WTC11 (cell line): ENCODE results near the gene RIMBP2. TPM values are rescaled to one million over a fixed set of nuclear protein-coding genes. Genes with fewer than 3 reads are reported as not detected.

Source experiments
- ATAC-seq: fragments of 200-7000 bp; cut with Tn5 transposase; 2 replicates; pipeline ENCODE4 v1.10.0; 2021; ENCODE audit warnings: mild to moderate bottlenecking, moderate library complexity
- CTCF ChIA-PET: fragments of 300-600 bp; sonication (Branson Sonifier 250); formaldehyde crosslinking; loops from one replicate; lab custom pipeline; 2021; ENCODE audit warnings: antibody characterized with exemption; lab: Charles Lee
- POLR2A ChIA-PET: fragments of 350-600 bp; sonication (Branson Sonifier 250); formaldehyde crosslinking; loops from one replicate; lab custom pipeline; 2021; ENCODE audit warnings: antibody characterized with exemption; lab: Charles Lee
- DNase-seq: peaks from one replicate; pipeline ENCODE4 v3.0.0; 2021; ENCODE audit warnings: low spot score
- H3K27ac Mint-ChIP-seq: 2 replicates; pipeline ENCODE4 v1.8.0; 2021; ENCODE audit warnings: mixed read lengths
- H3K27me3 Mint-ChIP-seq: 2 replicates; pipeline ENCODE4 v1.8.0; 2021; ENCODE audit warnings: low read depth, mild to moderate bottlenecking, moderate library complexity, mixed read lengths
- H3K36me3 Mint-ChIP-seq: 2 replicates; pipeline ENCODE4 v1.8.0; 2021; ENCODE audit warnings: mixed read lengths
- H3K4me1 Mint-ChIP-seq: 2 replicates; pipeline ENCODE4 v1.8.0; 2022; ENCODE audit warnings: mixed read lengths
- H3K4me3 Mint-ChIP-seq: 2 replicates; pipeline ENCODE4 v1.8.0; 2021; ENCODE audit warnings: mild to moderate bottlenecking, moderate library complexity, mixed read lengths
- H3K9me3 Mint-ChIP-seq: 2 replicates; pipeline ENCODE4 v1.8.0; 2021; ENCODE audit warnings: mixed read lengths
- ATF6 ChIP-seq: sonication (generic); formaldehyde crosslinking; IDR thresholded peaks from 2 replicates; pipeline ENCODE4 v1.8.1; 2023; ENCODE audit warnings: mild to moderate bottlenecking, missing genetic modification reagents
- CREB1 ChIP-seq: sonication (generic); formaldehyde crosslinking; IDR thresholded peaks from 2 replicates; pipeline ENCODE4 v1.8.0; 2023; ENCODE audit warnings: mild to moderate bottlenecking, missing genetic modification reagents
- CREM ChIP-seq: sonication (generic); formaldehyde crosslinking; IDR thresholded peaks from 2 replicates; pipeline ENCODE4 v1.8.1; 2022; ENCODE audit warnings: mild to moderate bottlenecking, missing genetic modification reagents, moderate library complexity
- ELF4 ChIP-seq: sonication (generic); formaldehyde crosslinking; IDR thresholded peaks from 2 replicates; pipeline ENCODE4 v1.8.1; 2022; ENCODE audit warnings: low read depth, mild to moderate bottlenecking, moderate library complexity, missing genetic modification reagents
- EMX1 ChIP-seq: fragments of 250-450 bp; sonication (Bioruptor Pico); IDR thresholded peaks from 2 replicates; pipeline ENCODE4 v1.8.0; 2021; ENCODE audit warnings: mild to moderate bottlenecking
- FOXP4 ChIP-seq: sonication (generic); formaldehyde crosslinking; IDR thresholded peaks from 2 replicates; pipeline ENCODE4 v1.8.0; 2022; ENCODE audit warnings: mild to moderate bottlenecking, missing genetic modification reagents
- HMGXB4 ChIP-seq: sonication (generic); formaldehyde crosslinking; IDR thresholded peaks from 2 replicates; pipeline ENCODE4 v1.8.1; 2023; ENCODE audit warnings: mild to moderate bottlenecking, moderate library complexity, missing genetic modification reagents
- IRF1 ChIP-seq: sonication (generic); formaldehyde crosslinking; IDR thresholded peaks from 2 replicates; pipeline ENCODE4 v1.8.0; 2023; ENCODE audit warnings: missing genetic modification reagents
- IRF2 ChIP-seq: sonication (generic); formaldehyde crosslinking; IDR thresholded peaks from 2 replicates; pipeline ENCODE4 v1.8.0; 2022; ENCODE audit warnings: low read depth, missing genetic modification reagents, borderline replicate concordance
- MAX ChIP-seq: sonication (generic); formaldehyde crosslinking; IDR thresholded peaks from 2 replicates; pipeline ENCODE4 v1.8.0; 2022; ENCODE audit warnings: mild to moderate bottlenecking, missing genetic modification reagents
- NFATC4 ChIP-seq: fragments of 250-450 bp; sonication (Bioruptor Pico); IDR thresholded peaks from 2 replicates; pipeline ENCODE4 v1.9.0; 2021; ENCODE audit warnings: mild to moderate bottlenecking
- NFE2L1 ChIP-seq: sonication (generic); formaldehyde crosslinking; IDR thresholded peaks from 2 replicates; pipeline ENCODE4 v1.8.1; 2023; ENCODE audit warnings: missing genetic modification reagents
- NFYB ChIP-seq: sonication (generic); formaldehyde crosslinking; conservative IDR thresholded peaks from 2 replicates; pipeline ENCODE4 v1.8.0; 2022; ENCODE audit warnings: low read depth, missing genetic modification reagents
- RELA ChIP-seq: sonication (generic); formaldehyde crosslinking; IDR thresholded peaks from 2 replicates; pipeline ENCODE4 v1.8.1; 2022; ENCODE audit warnings: missing genetic modification reagents, mild to moderate bottlenecking, borderline replicate concordance
- RORB ChIP-seq: fragments of 250-450 bp; sonication (Bioruptor Pico); IDR thresholded peaks from 2 replicates; pipeline ENCODE4 v1.9.0; 2021; ENCODE audit warnings: mild to moderate bottlenecking
- USF2 ChIP-seq: sonication (generic); formaldehyde crosslinking; IDR thresholded peaks from 2 replicates; pipeline ENCODE4 v1.8.1; 2023; ENCODE audit warnings: mild to moderate bottlenecking, missing genetic modification reagents, moderate library complexity
- ZNF219 ChIP-seq: sonication (generic); formaldehyde crosslinking; IDR thresholded peaks from 2 replicates; pipeline ENCODE4 v1.8.0; 2023; ENCODE audit warnings: missing genetic modification reagents, mild to moderate bottlenecking, borderline replicate concordance
- ZNF281 ChIP-seq: sonication (generic); formaldehyde crosslinking; IDR thresholded peaks from 2 replicates; pipeline ENCODE4 v1.8.0; 2023; ENCODE audit warnings: mild to moderate bottlenecking, missing genetic modification reagents
- ZNF317 ChIP-seq: sonication (generic); formaldehyde crosslinking; IDR thresholded peaks from 2 replicates; pipeline ENCODE4 v1.8.1; 2023; ENCODE audit warnings: low read depth, mild to moderate bottlenecking, moderate library complexity, missing genetic modification reagents, borderline replicate concordance
- total RNA-seq: library from RNA; stranded (reverse); gene quantifications from 3 replicates; pipeline ENCODE4 v1.2.3, GENCODE V29; 2021

The RIMBP2 gene
- total RNA-seq, 1 experiment from 2014 or later = 2.6 TPM

- H3K4me3 Mint-ChIP-seq = no peak overlapping the region
- DNase-seq (no peak), ATAC-seq (no peak; the same call in 1 of the 2 replicates)
- peaks cover 5% of the 10 kb centered on the region; the same call in 1 of the 2 replicates for H3K36me3 Mint-ChIP-seq
- POLR2A ChIA-PET = no interaction called here
- H3K9me3 Mint-ChIP-seq = peaks cover 11% of the 10 kb centered on the region
- peaks cover 15% of the 10 kb centered on the region for H3K4me1 Mint-ChIP-seq
- CTCF ChIA-PET = interaction anchor here (0.6 to 1.0 kb wide), 2 partner anchors 15 to 99 kb away, joined by 3 to 4 read pairs; no protein-coding TSS in a partner anchor
- peak; percentile 62; the same call in 1 of the 2 replicates for TF ChIP-seq USF2
- no peak for TF ChIP-seq IRF2
- no peaks in the 10 kb centered on the region for H3K27me3 Mint-ChIP-seq
- no peak overlapping the region for H3K27ac Mint-ChIP-seq
Measured at GRCh38 chr12:130649101-130650045, 66.7 kb downstream of the RIMBP2 start.

GRCh38 chr12:130647814-130648213 is 68.3 kb downstream of the RIMBP2 start:
- Mint-ChIP-seq H3K27ac (no peak overlapping the region), H3K27me3 (no peaks in the 10 kb centered on the region), H3K36me3 (no peaks in the 10 kb centered on the region), H3K4me3 (no peak overlapping the region), H3K9me3 (peaks cover 3% of the 10 kb centered on the region; the same call in 1 of the 2 replicates), H3K4me1 (peaks cover 11% of the 10 kb centered on the region)
- POLR2A ChIA-PET = no interaction called here
- CTCF ChIA-PET = no interaction called here
- ATAC-seq (no peak), DNase-seq (no peak)
- TF ChIP-seq NFATC4 (no peak), MAX (no peak), RORB (no peak), NFE2L1 (CRISPR knock-in tag) (no peak), EMX1 (CRISPR knock-in tag) (no peak), ZNF219 (no peak), IRF1 (CRISPR knock-in tag) (no peak), NFYB (no peak), CREM (no peak), ZNF317 (CRISPR knock-in tag) (no peak), ELF4 (CRISPR knock-in tag) (no peak), RELA (CRISPR knock-in tag) (no peak), ZNF281 (CRISPR knock-in tag) (no peak), ATF6 (CRISPR knock-in tag) (no peak), FOXP4 (CRISPR knock-in tag) (no peak), CREB1 (CRISPR knock-in tag) (no peak), HMGXB4 (CRISPR knock-in tag) (no peak)
